GM21825 (cell line): ENCODE results near the gene URI1.
"Not testable (repeated sequence)": the region's sequence is repeated elsewhere in the genome, so short reads cannot be mapped to it uniquely, and the experiment has no call there.

ENCODE experiments used
- ATAC-seq: cut with Tn5 transposase; IDR thresholded peaks from one replicate; pipeline ENCODE4 v1.9.1; 2021; ENCODE audit warnings: mild to moderate bottlenecking, moderate library complexity; ENCODE audit not compliant: unreplicated experiment

URI1 gene

GRCh38 chr19:29942404-29943261 lies 594 bp downstream of the URI1 start:
- peak; percentile 68 for ATAC-seq

GRCh38 chr19:29943615-29944014 lies 1.6 kb downstream of the URI1 start:
- ATAC-seq, result no peak

- no peak for ATAC-seq
Measured at GRCh38 chr19:29944390-29945012, 2.5 kb downstream of the URI1 start.

- no peak for ATAC-seq
Measured at GRCh38 chr19:29945017-29945416, 3.0 kb downstream of the URI1 start.

GRCh38 chr19:29945433-29945832 lies 3.4 kb downstream of the URI1 start:
- ATAC-seq, result no peak

- ATAC-seq, result no peak
Measured at GRCh38 chr19:29946645-29947044, 4.6 kb downstream of the URI1 start.

- no peak for ATAC-seq
Measured at GRCh38 chr19:29947871-29948270, 5.8 kb downstream of the URI1 start.

GRCh38 chr19:29948759-29949470 lies 6.9 kb downstream of the URI1 start:
- not testable (repeated sequence) for ATAC-seq

- no peak for ATAC-seq
Measured at GRCh38 chr19:29952177-29952576, 10.1 kb downstream of the URI1 start.

- no peak for ATAC-seq
Measured at GRCh38 chr19:29952646-29953045, 10.6 kb downstream of the URI1 start.

GRCh38 chr19:29953352-29954247 lies 11.6 kb downstream of the URI1 start:
- ATAC-seq, result no peak

- ATAC-seq, result no peak
Measured at GRCh38 chr19:29956855-29957254, 14.8 kb downstream of the URI1 start.

GRCh38 chr19:29961311-29961710 lies 19.3 kb downstream of the URI1 start:
- no peak for ATAC-seq

GRCh38 chr19:29962793-29963192 lies 20.8 kb downstream of the URI1 start:
- ATAC-seq, result no peak

GRCh38 chr19:29963576-29963975 lies 21.5 kb downstream of the URI1 start:
- ATAC-seq, result no peak

GRCh38 chr19:29964171-29964570 lies 22.1 kb downstream of the URI1 start:
- no peak for ATAC-seq

- ATAC-seq, result no peak
Measured at GRCh38 chr19:29965492-29965891, 23.5 kb downstream of the URI1 start.

- ATAC-seq, result not testable (repeated sequence)
Measured at GRCh38 chr19:29966142-29966541, 24.1 kb downstream of the URI1 start.

- ATAC-seq, result peak; percentile 54
Measured at GRCh38 chr19:29966588-29967249, 24.7 kb downstream of the URI1 start.

- no peak for ATAC-seq
Measured at GRCh38 chr19:29967623-29968022, 25.6 kb downstream of the URI1 start.
